ENCODE measurements around the gene RHBDF2. TPM values are rescaled to one million over a fixed set of nuclear protein-coding genes. Genes with fewer than 3 reads are reported as not detected.

The RHBDF2 gene
- total and polyA plus RNA-seq, 2 donors (not counting 1 experiment from before 2014, with no cell fraction given), result 288 to 482 TPM

GRCh38 chr17:76504117-76504516 lies 2.9 kb upstream of the RHBDF2 start:
- POLR2A ChIA-PET, result interaction anchor here (0.6 to 22.8 kb wide), 5 partner anchors 11 to 122 kb away, joined by 4 to 478 read pairs (median 6); no protein-coding TSS in a partner anchor

More at GRCh38 chr17:76504117-76504516, 2.9 kb upstream of the RHBDF2 start:
- H3K79me2 ChIP-seq (ENCODE audit: control insufficient read depth, insufficient read depth, low read length), result peaks cover 50% of the 10 kb centered on the region
- H2AFZ ChIP-seq (ENCODE audit: insufficient read depth, low read depth, low read length, poor library complexity, severe bottlenecking), result no peak overlapping the region
- Mint-ChIP-seq H3K4me3 (peak overlapping the region; percentile 59), H3K27ac (peak overlapping the region; percentile 85), H3K9me3 (ENCODE audit: insufficient read depth) (no peaks in the 10 kb centered on the region), H3K4me1 (peaks cover 36% of the 10 kb centered on the region), H3K27me3 (peaks cover 2% of the 10 kb centered on the region)
- no peaks in the 10 kb centered on the region for H3K27me3 ChIP-seq (replicated peaks in 1 of 4; ENCODE audit: control extremely low read depth in 1 of 4, control insufficient read depth in 3 of 4, insufficient read depth in 4 of 4, low read length in 3 of 4)
- WGBS (ENCODE audit: insufficient coverage), result 41% methylated on average over 3 of the region's 7 CpGs
- DNase-seq (peak; percentile 54), ATAC-seq (ENCODE audit: low read depth) (no peak)
- peaks cover 17 to 39% of the 10 kb centered on the region in 2 donors for H3K4me1 ChIP-seq (ENCODE audit: control insufficient read depth in 2 of 2, insufficient read depth in 2 of 2, low read length in 2 of 2)
- peaks cover 0 to 11% of the 10 kb centered on the region in 2 experiments for H3K36me3 ChIP-seq (replicated peaks in 1 of 2; ENCODE audit: control extremely low read depth in 1 of 2, control insufficient read depth in 1 of 2, extremely low read depth in 1 of 2, insufficient read depth in 2 of 2, low read length in 1 of 2)
- no peak overlapping the region for H3K4me3 ChIP-seq (ENCODE audit: control extremely low read depth in 1 of 5, extremely low read depth in 1 of 5, insufficient read depth in 1 of 5, low read depth in 2 of 5, low read length in 4 of 5)
- H3K9me3 ChIP-seq (ENCODE audit: control extremely low read depth in 1 of 3, control insufficient read depth in 2 of 3, insufficient read depth in 1 of 3, low read length in 2 of 3), result no peaks in the 10 kb centered on the region
- H3K4me2 ChIP-seq (replicated peaks; ENCODE audit: low read depth, low read length, poor library complexity, severe bottlenecking), result peak overlapping the region; percentile 16
- no peak overlapping the region for H3K9ac ChIP-seq (ENCODE audit: low read length)
- H3K27ac ChIP-seq (ENCODE audit: low read length in 2 of 2), result no peak overlapping the region
- intact Hi-C loops (cut with micrococcal nuclease), result no loop called here
- TF ChIP-seq EZH2 (IDR thresholded peaks at IDR 0.05; ENCODE audit: borderline replicate concordance, insufficient read depth, low read depth, low read length, poor library complexity, severe bottlenecking), result no peak
- no peak for TF ChIP-seq CTCF (IDR thresholded peaks at IDR 0.05)
- no peaks in the 10 kb centered on the region for H4K20me1 ChIP-seq (ENCODE audit: control insufficient read depth, insufficient read depth, low read length, poor library complexity, severe bottlenecking)
- CTCF ChIA-PET, result interaction anchor here (0.7 to 20.8 kb wide), 10 partner anchors 10 to 120 kb away, joined by 3 to 442 read pairs (median 7); partner anchors contain the start of gene AANAT

Data from B cell (primary cell).